Neural progenitor cell (in vitro differentiated cells): ENCODE data around the gene CLEC2B. TPM values are rescaled to one million over a fixed set of nuclear protein-coding genes. Genes with fewer than 3 reads are reported as not detected.

Source experiments
- DNase-seq: peaks from one replicate; pipeline ENCODE4 v3.0.0-alpha.2; 2016; ENCODE audit warnings: low spot score
- H2AFZ ChIP-seq: fragments of 200-600 bp; sonication (generic); replicated peaks from 2 replicates; pipeline ENCODE4 v1.6.1; 2016; ENCODE audit warnings: antibody characterized with exemption
- H3F3A ChIP-seq: fragments of 200-600 bp; sonication (generic); 2 replicates; pipeline ENCODE4 v1.6.1; 2016; ENCODE audit warnings: antibody characterized with exemption, low read depth
- H3K27ac ChIP-seq: fragments of 200-600 bp; sonication (generic); 2 replicates; pipeline ENCODE4 v1.5.1; 2016; ENCODE audit warnings: mild to moderate bottlenecking
- H3K27me3 ChIP-seq: fragments of 200-600 bp; sonication (generic); 2 replicates; pipeline ENCODE4 v1.6.1; 2016; ENCODE audit warnings: mild to moderate bottlenecking, moderate library complexity
- H3K36me3 ChIP-seq: fragments of 200-600 bp; sonication (generic); 2 replicates; pipeline ENCODE4 v1.5.1; 2016
- H3K4me1 ChIP-seq: fragments of 200-600 bp; sonication (generic); 2 replicates; pipeline ENCODE4 v1.6.1; 2016; ENCODE audit warnings: mixed run types
- H3K4me2 ChIP-seq: fragments of 200-600 bp; sonication (generic); 2 replicates; pipeline ENCODE4 v1.6.1; 2016
- H3K4me3 ChIP-seq: fragments of 200-600 bp; sonication (generic); 2 replicates; pipeline ENCODE4 v1.5.1; 2016
- H3K79me2 ChIP-seq: fragments of 200-600 bp; sonication (generic); 2 replicates; pipeline ENCODE4 v1.6.1; 2016; ENCODE audit warnings: low read depth
- H3K9ac ChIP-seq: fragments of 200-600 bp; sonication (generic); 2 replicates; pipeline ENCODE4 v1.6.1; 2016
- H3K9me3 ChIP-seq: fragments of 200-600 bp; sonication (generic); 2 replicates; pipeline ENCODE4 v1.5.1; 2016; ENCODE audit warnings: low read depth
- H4K20me1 ChIP-seq: fragments of 200-600 bp; sonication (generic); 2 replicates; pipeline ENCODE4 v1.6.1; 2016; ENCODE audit warnings: low read depth
- H3K27ac Mint-ChIP-seq: 3 replicates; pipeline ENCODE4 v1.8.0; 2021; ENCODE audit warnings: mixed read lengths
- H3K27me3 Mint-ChIP-seq: 2 replicates; pipeline ENCODE4 v1.8.0; 2022; ENCODE audit warnings: low read depth, mild to moderate bottlenecking, inconsistent platforms, moderate library complexity, mixed read lengths; ENCODE audit not compliant: insufficient read depth
- H3K36me3 Mint-ChIP-seq: 3 replicates; pipeline ENCODE4 v1.8.0; 2021; ENCODE audit warnings: mixed read lengths
- H3K4me1 Mint-ChIP-seq: 3 replicates; pipeline ENCODE4 v1.8.0; 2021; ENCODE audit warnings: mixed read lengths
- H3K4me3 Mint-ChIP-seq: 3 replicates; pipeline ENCODE4 v1.8.0; 2021; ENCODE audit warnings: mild to moderate bottlenecking, moderate library complexity, mixed read lengths
- H3K9me3 Mint-ChIP-seq: 3 replicates; pipeline ENCODE4 v1.8.0; 2020; ENCODE audit warnings: mixed read lengths
- CTCF ChIP-seq: fragments of 200-600 bp; sonication (generic); IDR thresholded peaks from 2 replicates; pipeline ENCODE4 v1.5.1; 2017; ENCODE audit warnings: antibody characterized with exemption, mild to moderate bottlenecking
- EZH2 ChIP-seq: fragments of 200-600 bp; sonication (generic); IDR thresholded peaks from 2 replicates; pipeline ENCODE4 v1.6.1; 2017; ENCODE audit warnings: antibody characterized with exemption, mild to moderate bottlenecking, moderate library complexity
- EZH2phosphoT487 ChIP-seq: fragments of 200-600 bp; sonication (generic); IDR thresholded peaks from 2 replicates; pipeline ENCODE4 v1.6.1; 2017; ENCODE audit warnings: antibody characterized with exemption
- total RNA-seq: library from RNA; depleted of rRNA; stranded (reverse); fragments of >200 nt; gene quantifications from 2 replicates; pipeline ENCODE4 v1.2.3, GENCODE V29; 2015; ENCODE audit warnings: low replicate concordance

Gene CLEC2B
- total RNA-seq, 1 donor from 2014 or later, result 1.0 TPM

GRCh38 chr12:9868311-9868801, 798 bp downstream of the CLEC2B start:
- Mint-ChIP-seq H3K36me3 (no peaks in the 10 kb centered on the region), H3K27ac (no peak overlapping the region), H3K27me3 (no peaks in the 10 kb centered on the region), H3K4me1 (peaks cover 10% of the 10 kb centered on the region), H3K9me3 (no peaks in the 10 kb centered on the region), H3K4me3 (no peak overlapping the region)
- TF ChIP-seq CTCF (no peak), EZH2phosphoT487 (no peak), EZH2 (no peak)
- Histone ChIP-seq H3K4me2 (no peak overlapping the region), H2AFZ (no peak overlapping the region), H3K4me3 (no peak overlapping the region), H3K9ac (no peak overlapping the region), H3K4me1 (peaks cover 30% of the 10 kb centered on the region), H3K79me2 (no peaks in the 10 kb centered on the region), H4K20me1 (no peaks in the 10 kb centered on the region), H3K27me3 (no peaks in the 10 kb centered on the region), H3F3A (peaks cover 8% of the 10 kb centered on the region), H3K9me3 (no peaks in the 10 kb centered on the region), H3K36me3 (no peaks in the 10 kb centered on the region), H3K27ac (no peak overlapping the region)
- no peak for DNase-seq

GRCh38 chr12:9867531-9867930, 1.6 kb downstream of the CLEC2B start:
- H3K36me3 ChIP-seq, result no peaks in the 10 kb centered on the region
- Mint-ChIP-seq H3K36me3 (no peaks in the 10 kb centered on the region), H3K4me1 (peaks cover 10% of the 10 kb centered on the region), H3K27ac (no peak overlapping the region), H3K27me3 (no peaks in the 10 kb centered on the region), H3K4me3 (no peak overlapping the region), H3K9me3 (no peaks in the 10 kb centered on the region)
- no peaks in the 10 kb centered on the region for H3K27me3 ChIP-seq
- TF ChIP-seq CTCF, result no peak
- no peak for TF ChIP-seq EZH2phosphoT487
- no peak for TF ChIP-seq EZH2
- no peak overlapping the region for H3K27ac ChIP-seq
- no peaks in the 10 kb centered on the region for H4K20me1 ChIP-seq
- no peak overlapping the region for H2AFZ ChIP-seq
- H3K4me1 ChIP-seq, result peaks cover 29% of the 10 kb centered on the region
- no peak for DNase-seq
- no peaks in the 10 kb centered on the region for H3K9me3 ChIP-seq
- no peak overlapping the region for H3K4me2 ChIP-seq
- H3K4me3 ChIP-seq, result no peak overlapping the region
- peaks cover 8% of the 10 kb centered on the region for H3F3A ChIP-seq
- H3K79me2 ChIP-seq, result no peaks in the 10 kb centered on the region
- no peak overlapping the region for H3K9ac ChIP-seq

GRCh38 chr12:9866860-9867269, 2.3 kb downstream of the CLEC2B start:
- Histone ChIP-seq H3K4me2 (no peak overlapping the region), H2AFZ (no peak overlapping the region), H3K4me1 (peaks cover 22% of the 10 kb centered on the region), H3K36me3 (no peaks in the 10 kb centered on the region), H4K20me1 (no peaks in the 10 kb centered on the region), H3F3A (peaks cover under 1% of the 10 kb centered on the region), H3K27ac (no peak overlapping the region), H3K4me3 (no peak overlapping the region), H3K9ac (no peak overlapping the region), H3K9me3 (no peaks in the 10 kb centered on the region), H3K27me3 (no peaks in the 10 kb centered on the region), H3K79me2 (no peaks in the 10 kb centered on the region)
- TF ChIP-seq EZH2phosphoT487 (no peak), CTCF (no peak), EZH2 (no peak)
- Mint-ChIP-seq H3K4me3 (no peak overlapping the region), H3K4me1 (peaks cover 10% of the 10 kb centered on the region), H3K27me3 (no peaks in the 10 kb centered on the region), H3K9me3 (no peaks in the 10 kb centered on the region), H3K36me3 (no peaks in the 10 kb centered on the region), H3K27ac (no peak overlapping the region)
- no peak for DNase-seq
